ENCODE results near the gene FTH1.

GRCh38 chr11:61948505-61948904 lies 18.9 kb downstream of the FTH1 start:
- TF ChIP-seq, protein P1, sequence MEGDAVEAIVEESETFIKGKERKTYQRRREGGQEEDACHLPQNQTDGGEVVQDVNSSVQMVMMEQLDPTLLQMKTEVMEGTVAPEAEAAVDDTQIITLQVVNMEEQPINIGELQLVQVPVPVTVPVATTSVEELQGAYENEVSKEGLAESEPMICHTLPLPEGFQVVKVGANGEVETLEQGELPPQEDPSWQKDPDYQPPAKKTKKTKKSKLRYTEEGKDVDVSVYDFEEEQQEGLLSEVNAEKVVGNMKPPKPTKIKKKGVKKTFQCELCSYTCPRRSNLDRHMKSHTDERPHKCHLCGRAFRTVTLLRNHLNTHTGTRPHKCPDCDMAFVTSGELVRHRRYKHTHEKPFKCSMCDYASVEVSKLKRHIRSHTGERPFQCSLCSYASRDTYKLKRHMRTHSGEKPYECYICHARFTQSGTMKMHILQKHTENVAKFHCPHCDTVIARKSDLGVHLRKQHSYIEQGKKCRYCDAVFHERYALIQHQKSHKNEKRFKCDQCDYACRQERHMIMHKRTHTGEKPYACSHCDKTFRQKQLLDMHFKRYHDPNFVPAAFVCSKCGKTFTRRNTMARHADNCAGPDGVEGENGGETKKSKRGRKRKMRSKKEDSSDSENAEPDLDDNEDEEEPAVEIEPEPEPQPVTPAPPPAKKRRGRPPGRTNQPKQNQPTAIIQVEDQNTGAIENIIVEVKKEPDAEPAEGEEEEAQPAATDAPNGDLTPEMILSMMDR (IDR thresholded peaks at IDR 0.05) = no peak
- no peak for TF ChIP-seq POLR2A (IDR thresholded peaks at IDR 0.05)
